KOPT-K1 (cell line): ENCODE data around the gene PLEKHA5.

Experiments
- H3K27ac ChIP-seq: fragments of 200-600 bp; sonication (generic); 2 replicates; pipeline ENCODE4 v1.5.1; 2016; ENCODE audit warnings: antibody characterized with exemption, mild to moderate bottlenecking, low read depth, low read length; ENCODE audit not compliant: poor library complexity, severe bottlenecking
- H3K36me3 ChIP-seq: fragments of 200-600 bp; sonication (generic); 2 replicates; pipeline ENCODE4 v1.5.1; 2017; ENCODE audit warnings: antibody characterized with exemption, mild to moderate bottlenecking, low read length, moderate library complexity; ENCODE audit not compliant: insufficient read depth
- H3K9me3 ChIP-seq: fragments of 200-600 bp; sonication (generic); 2 replicates; pipeline ENCODE4 v1.5.1; 2017; ENCODE audit warnings: antibody characterized with exemption, low read length, mild to moderate bottlenecking; ENCODE audit not compliant: insufficient read depth, poor library complexity, severe bottlenecking

PLEKHA5 gene

GRCh38 chr12:19194963-19195362, 65.4 kb downstream of the PLEKHA5 start:
- Histone ChIP-seq H3K27ac (no peak overlapping the region), H3K36me3 (no peaks in the 10 kb centered on the region), H3K9me3 (no peaks in the 10 kb centered on the region)

- Histone ChIP-seq H3K27ac (no peak overlapping the region), H3K36me3 (no peaks in the 10 kb centered on the region), H3K9me3 (no peaks in the 10 kb centered on the region)
Observed at GRCh38 chr12:19196959-19197630, 67.6 kb downstream of the PLEKHA5 start.

- Histone ChIP-seq H3K27ac (no peak overlapping the region), H3K36me3 (no peaks in the 10 kb centered on the region), H3K9me3 (no peaks in the 10 kb centered on the region)
Observed at GRCh38 chr12:19198272-19198671, 68.7 kb downstream of the PLEKHA5 start.

DNA sequence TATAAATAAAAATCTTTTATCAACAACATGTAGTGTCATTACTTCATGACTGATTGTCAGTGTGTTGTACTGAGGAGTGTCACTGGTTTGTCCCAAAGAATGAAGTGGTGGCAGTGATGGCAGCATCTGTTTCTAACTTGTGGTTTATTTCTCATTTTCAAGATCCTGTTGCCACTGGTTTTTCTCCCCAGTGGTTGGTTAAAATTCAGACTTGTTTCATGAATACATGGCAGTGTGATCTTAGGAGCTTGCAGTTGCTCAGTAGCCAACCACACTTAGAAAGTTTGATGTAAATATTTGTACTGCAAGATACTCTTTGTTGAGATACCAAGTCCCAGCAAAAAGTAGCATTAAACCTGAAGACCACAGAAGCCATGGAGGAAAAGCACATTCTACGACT, 69.8 kb downstream of the PLEKHA5 start:
- Histone ChIP-seq H3K27ac (no peak overlapping the region), H3K36me3 (no peaks in the 10 kb centered on the region), H3K9me3 (no peaks in the 10 kb centered on the region)

DNA sequence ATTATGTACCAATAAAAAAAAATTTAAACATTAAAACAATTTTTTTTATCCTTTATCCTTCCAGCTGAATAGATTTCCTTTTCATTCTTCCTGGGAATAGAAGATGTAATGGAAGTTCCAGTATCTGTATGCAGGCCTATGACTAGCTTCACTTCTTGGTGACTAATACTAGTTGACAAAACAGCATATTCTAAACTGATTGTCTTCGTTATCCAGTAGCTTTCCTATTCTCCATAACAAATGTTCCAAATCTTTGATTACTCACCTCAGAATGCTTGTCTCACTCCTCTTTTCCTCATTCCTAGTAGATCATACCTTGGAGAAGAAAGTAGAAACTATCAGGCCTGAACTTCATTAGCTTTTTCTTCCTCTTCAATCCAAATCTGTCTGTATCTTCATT, 70.7 kb downstream of the PLEKHA5 start:
- no peaks in the 10 kb centered on the region for H3K36me3 ChIP-seq
- H3K27ac ChIP-seq: no peak overlapping the region
- H3K9me3 ChIP-seq: no peaks in the 10 kb centered on the region

GRCh38 chr12:19201661-19202060, 72.1 kb downstream of the PLEKHA5 start:
- Histone ChIP-seq H3K9me3 (no peaks in the 10 kb centered on the region), H3K27ac (no peak overlapping the region), H3K36me3 (no peaks in the 10 kb centered on the region)

DNA sequence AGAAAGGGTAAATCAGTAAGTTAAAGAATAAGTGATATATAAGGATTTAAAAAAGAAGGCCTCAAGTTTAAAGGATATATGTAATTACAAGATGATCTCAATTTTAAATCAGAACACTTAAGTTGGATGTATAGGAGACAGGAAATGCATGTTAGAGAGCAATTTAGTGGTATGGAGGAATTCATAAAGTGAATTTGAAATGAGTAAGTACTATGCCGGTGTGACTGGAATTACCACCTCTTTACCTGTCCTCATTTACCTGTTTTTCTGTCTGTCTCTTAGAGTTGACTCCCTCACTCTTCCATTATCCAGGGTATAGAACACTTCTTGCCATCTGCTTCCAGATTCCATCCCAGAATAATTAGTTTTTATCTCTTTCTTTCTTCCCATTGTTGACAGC, 73.5 kb downstream of the PLEKHA5 start:
- H3K9me3 ChIP-seq: no peaks in the 10 kb centered on the region
- H3K36me3 ChIP-seq: no peaks in the 10 kb centered on the region
- H3K27ac ChIP-seq: no peak overlapping the region

DNA sequence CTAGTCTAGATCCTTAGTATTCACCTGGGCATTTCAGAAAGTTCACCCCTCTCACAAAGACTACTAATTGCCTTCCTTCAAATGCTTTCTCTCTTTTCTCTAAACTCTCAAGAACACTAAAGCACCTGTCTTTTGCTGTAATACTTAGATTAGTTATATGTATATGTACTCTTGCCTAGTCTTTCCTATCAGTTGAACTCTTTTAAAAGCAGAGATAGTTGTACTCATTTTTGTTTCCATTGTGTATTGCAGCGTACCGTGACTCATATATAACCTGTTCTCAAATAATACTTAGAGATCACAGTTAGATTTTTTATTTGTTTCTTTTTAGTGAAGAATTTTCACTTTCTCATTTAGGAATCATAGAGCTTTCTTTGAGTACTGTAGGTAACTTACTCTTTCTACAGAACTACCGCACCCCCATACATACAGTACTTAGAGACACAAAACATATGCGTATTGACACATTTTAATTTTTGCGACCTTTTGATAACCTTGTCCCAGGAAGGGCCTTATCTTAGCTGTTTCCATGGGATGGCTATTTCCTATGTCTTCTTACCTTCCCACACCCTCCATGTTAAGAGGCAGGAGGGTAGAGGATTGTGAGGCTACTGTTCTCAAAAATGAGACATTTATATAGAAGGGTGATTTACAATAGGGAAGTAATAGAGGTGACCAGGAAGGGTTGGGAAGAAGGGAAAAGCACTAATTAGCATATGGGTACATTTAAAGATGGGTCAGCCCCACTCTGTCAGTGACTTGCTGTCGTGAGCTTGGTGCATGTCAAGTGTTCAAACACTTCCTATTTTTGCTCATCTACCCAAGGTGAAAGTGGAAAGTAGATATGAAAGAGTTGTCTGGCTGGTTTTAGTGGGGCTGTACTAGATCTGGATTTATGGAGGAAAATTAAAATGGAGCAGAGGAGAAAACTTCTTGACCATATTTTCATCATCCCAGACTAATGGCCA, 74.3 kb downstream of the PLEKHA5 start:
- Histone ChIP-seq H3K36me3 (no peaks in the 10 kb centered on the region), H3K27ac (no peak overlapping the region)

GRCh38 chr12:19205120-19205519, 75.6 kb downstream of the PLEKHA5 start:
- no peak overlapping the region for H3K27ac ChIP-seq
- H3K36me3 ChIP-seq: no peaks in the 10 kb centered on the region
- H3K9me3 ChIP-seq: peaks cover 4% of the 10 kb centered on the region

More for the DNA sequence above, 74.3 kb downstream of the PLEKHA5 start:
- no peaks in the 10 kb centered on the region for H3K9me3 ChIP-seq

DNA sequence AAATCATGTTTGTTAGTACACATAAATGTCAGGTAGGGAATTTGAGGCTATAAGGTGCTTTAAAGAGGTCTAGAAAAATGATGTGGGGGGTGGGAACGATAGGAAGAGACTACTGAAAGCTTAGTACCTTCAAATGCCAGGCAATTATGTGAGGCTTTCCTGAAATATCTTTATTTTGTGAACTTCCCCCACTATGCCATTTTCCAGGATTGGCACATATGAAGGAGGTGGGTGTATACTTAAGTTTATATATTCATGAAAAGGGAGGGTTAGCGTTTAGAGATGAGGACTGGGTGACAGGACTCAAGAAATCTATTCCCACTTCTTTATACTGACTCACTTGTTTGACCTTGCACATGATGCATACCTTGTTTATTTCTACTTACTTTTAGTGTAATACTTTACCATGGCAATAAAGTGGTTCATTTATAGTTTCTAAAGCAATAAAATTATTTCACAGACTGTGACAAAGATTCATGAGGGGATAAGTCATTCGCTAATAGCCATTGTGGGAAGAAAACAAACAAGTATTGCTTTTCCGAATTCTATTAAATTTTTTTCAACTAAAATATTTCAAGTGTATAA, 77.1 kb downstream of the PLEKHA5 start:
- Histone ChIP-seq H3K36me3 (no peaks in the 10 kb centered on the region), H3K27ac (no peak overlapping the region)

DNA sequence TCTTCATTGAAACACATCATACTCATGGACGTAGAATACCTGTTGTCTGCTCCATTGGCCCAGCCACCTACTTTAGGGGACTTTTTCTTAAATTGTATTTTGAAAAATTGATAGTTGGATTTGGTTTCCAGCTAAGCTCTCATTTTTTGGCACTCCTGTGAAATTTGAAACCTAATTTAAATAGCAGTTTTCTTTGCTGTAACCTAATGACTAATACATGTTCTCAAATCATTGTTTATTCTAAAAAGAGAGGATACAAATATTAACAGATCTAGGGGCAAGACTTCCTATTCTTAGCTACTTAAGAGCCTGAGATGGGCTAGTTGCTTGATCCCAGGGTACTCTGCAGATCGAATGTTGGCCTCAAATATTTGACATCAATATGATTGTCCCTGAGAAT, 78.9 kb downstream of the PLEKHA5 start:
- H3K36me3 ChIP-seq: no peaks in the 10 kb centered on the region
- H3K9me3 ChIP-seq: peaks cover 4% of the 10 kb centered on the region
- H3K27ac ChIP-seq: no peak overlapping the region

More for the DNA sequence above, 77.1 kb downstream of the PLEKHA5 start:
- H3K9me3 ChIP-seq: peaks cover 4% of the 10 kb centered on the region

GRCh38 chr12:19209661-19210060, 80.1 kb downstream of the PLEKHA5 start:
- H3K36me3 ChIP-seq: no peaks in the 10 kb centered on the region
- no peak overlapping the region for H3K27ac ChIP-seq
- peaks cover 4% of the 10 kb centered on the region for H3K9me3 ChIP-seq

DNA sequence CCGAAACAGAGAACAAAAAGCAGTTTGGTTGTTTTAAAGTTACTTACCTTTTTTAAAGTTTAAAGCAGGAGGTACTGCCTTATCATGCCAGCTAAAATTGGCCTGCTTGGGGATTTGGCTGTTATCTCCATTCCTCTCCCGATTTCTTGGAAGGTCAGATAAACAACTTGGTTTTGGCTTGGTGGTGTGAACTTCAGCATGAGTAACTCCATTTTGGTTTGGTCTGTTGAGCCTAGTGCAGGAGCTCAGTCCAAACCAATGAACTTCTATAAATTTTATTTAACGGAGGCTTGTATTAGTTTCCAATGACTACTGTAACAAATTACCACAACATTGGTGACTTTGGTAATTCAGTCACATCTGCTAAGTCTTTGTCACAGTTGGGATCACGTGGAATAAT, 82.3 kb downstream of the PLEKHA5 start:
- H3K9me3 ChIP-seq: peaks cover 4% of the 10 kb centered on the region
- H3K36me3 ChIP-seq: no peaks in the 10 kb centered on the region

DNA sequence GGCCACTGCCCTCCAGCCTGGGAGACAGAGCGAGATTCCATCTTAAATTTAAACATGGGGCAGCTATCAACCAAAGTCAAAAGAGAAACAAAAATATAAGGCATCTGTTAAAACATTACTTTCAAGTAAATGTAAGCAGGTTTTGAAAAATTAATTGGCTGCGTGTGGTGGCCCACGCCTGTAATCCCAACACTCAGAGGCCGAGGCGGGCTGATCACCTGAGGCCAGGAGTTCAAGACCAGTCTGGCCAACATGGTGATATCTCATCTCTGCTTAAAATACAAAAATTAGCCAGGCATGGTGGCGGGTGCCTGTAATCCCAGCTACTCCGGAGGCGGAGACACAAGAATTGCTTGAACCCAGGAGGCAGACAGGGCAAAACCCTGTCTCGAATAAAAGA, 82.7 kb downstream of the PLEKHA5 start:
- Histone ChIP-seq H3K9me3 (peaks cover 4% of the 10 kb centered on the region), H3K27ac (no peak overlapping the region), H3K36me3 (no peaks in the 10 kb centered on the region)

More for the DNA sequence above, 82.3 kb downstream of the PLEKHA5 start:
- no peak overlapping the region for H3K27ac ChIP-seq

DNA sequence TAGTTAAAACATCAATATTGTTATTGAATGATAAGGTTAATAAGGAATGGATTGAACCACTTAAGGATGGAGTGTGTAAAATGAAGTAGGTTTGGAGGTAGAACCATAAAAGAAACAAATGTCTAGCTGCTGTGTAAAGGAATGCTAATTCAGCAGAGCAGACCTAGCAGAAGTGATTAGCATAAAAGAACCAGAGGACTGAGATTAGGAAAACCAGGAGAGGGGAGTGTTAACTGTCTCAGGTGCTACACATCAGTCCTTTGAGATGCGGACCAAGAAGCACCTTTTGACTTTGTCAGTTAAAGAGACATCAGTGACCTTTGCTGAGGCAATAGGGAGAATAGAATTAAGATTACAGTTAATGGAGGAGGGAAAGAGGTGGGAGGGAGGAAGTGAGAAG, 84.5 kb downstream of the PLEKHA5 start:
- Histone ChIP-seq H3K9me3 (peaks cover 4% of the 10 kb centered on the region), H3K27ac (no peak overlapping the region), H3K36me3 (no peaks in the 10 kb centered on the region)
